Spleen (tissue), 11 donors: ENCODE results near the gene IL19. TPM values are rescaled to one million over a fixed set of nuclear protein-coding genes. Genes with fewer than 3 reads are reported as not detected.

Experiments used
- DNase-seq: peaks from one replicate; pipeline ENCODE4 v3.0.0-alpha.2; 2020
- H3K27ac ChIP-seq, 8 donors: fragments of 200-600 bp; sonication (generic) in 7 of 8; 1 replicate in 4 of 8; 2 replicates in 4 of 8; pipeline versions ENCODE4 v1.5.0 to v1.8.0; 2016 to 2021; ENCODE audit warnings: inconsistent platforms in 4 of 8, mild to moderate bottlenecking in 4 of 8, moderate library complexity in 1 of 8
- H3K27me3 ChIP-seq, 7 donors: fragments of 200-600 bp; sonication (generic) in 6 of 7; replicated peaks in 1 of 7; 1 replicate in 4 of 7; 2 replicates in 3 of 7; pipeline versions ENCODE4 v1.5.0 to v1.8.0; 2016 to 2021; ENCODE audit warnings: inconsistent platforms in 3 of 7, mild to moderate bottlenecking in 1 of 7
- H3K36me3 ChIP-seq, 6 donors: fragments of 200-600 bp; sonication (generic) in 5 of 6; 1 replicate in 4 of 6; 2 replicates in 2 of 6; pipeline versions ENCODE4 v1.5.0 to v1.8.0; 2016 to 2021; ENCODE audit warnings: inconsistent platforms in 2 of 6
- H3K4me1 ChIP-seq, 6 donors: fragments of 200-600 bp; sonication (generic) in 5 of 6; 1 replicate in 3 of 6; 2 replicates in 3 of 6; pipeline versions ENCODE4 v1.5.0 to v1.8.0; 2016 to 2021; ENCODE audit warnings: inconsistent platforms in 3 of 6
- H3K4me3 ChIP-seq, 8 donors: fragments of 200-600 bp; sonication (generic) in 7 of 8; 1 replicate in 4 of 8; 2 replicates in 4 of 8; pipeline versions ENCODE4 v1.5.0 to v1.8.0; 2016 to 2021; ENCODE audit warnings: inconsistent platforms in 4 of 8, mild to moderate bottlenecking in 4 of 8, moderate library complexity in 2 of 8
- H3K9me3 ChIP-seq, 8 donors: fragments of 200-600 bp; sonication (generic) in 7 of 8; 1 replicate in 4 of 8; 2 replicates in 4 of 8; pipeline versions ENCODE4 v1.5.0 to v1.8.0; 2016 to 2021; ENCODE audit warnings: inconsistent platforms in 4 of 8
- CTCF ChIP-seq, 11 experiments: fragments of 200-600 bp in 7 of 11; fragments of 450-650 bp in 4 of 11; sonication (generic) in 4 of 11; IDR thresholded peaks in 8 of 11; conservative IDR thresholded peaks in 3 of 11; 1 replicate in 7 of 11; 2 replicates in 4 of 11; pipeline versions ENCODE4 v1.4.0 to v1.8.0; 2016 to 2021; ENCODE audit warnings: antibody characterized with exemption in 11 of 11, inconsistent platforms in 4 of 11, mild to moderate bottlenecking in 1 of 11
- POLR2A ChIP-seq, 3 donors: fragments of 450-650 bp; IDR thresholded peaks; one replicate each; pipeline ENCODE4 v1.5.1; 2017; ENCODE audit warnings: antibody characterized with exemption in 3 of 3, mild to moderate bottlenecking in 1 of 3
- POLR2AphosphoS5 ChIP-seq, 3 donors: sonication (generic); formaldehyde crosslinking; IDR thresholded peaks; one replicate each; pipeline ENCODE4 v1.5.1; 2017; ENCODE audit warnings: antibody characterized with exemption in 3 of 3
- WGBS, 5 donors: extraction: QIAGEN DNeasy Blood & Tissue Kit in 3 of 5; methylation state at CpG; one replicate each; pipeline versions ENCODE4 v1.1.5 to v1.1.7; 2013 to 2018; 5-methylcytosine and 5-hydroxymethylcytosine counted together
- intact Hi-C: fragments of 100-400 bp; cut with DNase I; formaldehyde crosslinking; loops from one replicate; pipeline ENCODE4 v1.15.0; 2023; ENCODE audit warnings: low total_unique reads
- polyA plus RNA-seq, 3 donors: library from polyadenylated mRNA; stranded (reverse); fragments of 200-250 nt; gene quantifications; one replicate each; pipeline ENCODE4 v1.2.1, GENCODE V29; 2013
- total RNA-seq, 7 donors: library from RNA; depleted of rRNA in 3 of 7; stranded (reverse); fragments of >200 nt in 3 of 7; fragmentation: NEBNext Ultra II Directional in 4 of 7; extraction: Animal tissue kit (Norgen Biotek cat#: 25700) in 4 of 7; gene quantifications; one replicate each; pipeline versions ENCODE4 v1.1.0 to v1.2.1, GENCODE V29; 2016 to 2021
- donor health status: healthy with polysubstance abuse.
- donor health status: DM: no; HTN: no; CAD: no; lungs with moderate emphysema.
- donor health status: DM: no; HTN: no; CAD: no.
- donor health status: Bipolar disorder and iron deficiency.
- donor health status: healthy.
- donor health status: DM: no; HTN: no; CAD: no.
- donor health status: DM: yes; HTN: yes; CAD: no.

Gene IL19
- total and polyA plus RNA-seq, 10 donors: 0.09 to 2.2 (median 0.12) TPM; not detected in 7

DNA sequence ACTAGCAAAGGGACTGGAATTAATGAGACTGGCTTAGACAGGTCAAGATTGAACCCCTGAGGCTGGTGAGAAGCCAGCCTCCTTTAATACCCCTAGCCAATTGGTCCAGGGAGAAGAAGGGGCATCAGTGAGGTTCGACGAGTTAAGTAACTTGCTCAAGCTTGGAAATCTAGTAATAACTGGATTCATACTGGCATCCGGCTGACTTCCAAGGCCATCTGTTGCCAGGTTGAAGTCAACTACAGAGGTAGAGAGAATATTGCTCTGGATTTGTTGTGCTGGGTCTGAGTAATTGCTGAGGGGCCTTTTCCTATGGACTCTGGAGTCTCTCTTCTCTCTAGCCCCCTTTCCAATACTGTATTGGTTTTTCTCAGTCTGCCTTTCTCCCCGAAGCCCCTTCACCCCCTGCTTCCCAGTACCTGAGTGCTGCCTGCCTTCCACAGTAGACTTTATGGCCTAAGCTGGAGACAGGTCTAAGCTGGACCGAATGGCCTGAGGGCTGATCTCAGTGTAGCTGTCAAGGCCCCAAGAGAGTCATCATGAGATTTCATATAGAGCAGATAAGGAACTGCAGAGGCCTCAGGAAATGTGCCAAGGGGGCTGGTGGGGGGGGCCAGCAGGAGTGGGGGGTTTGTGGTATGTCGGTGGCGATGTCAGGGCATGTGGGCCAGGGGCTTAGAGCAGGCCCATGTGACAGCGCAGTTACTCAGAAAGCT lies 42.4 kb upstream of the IL19 start:
- 62 to 73% (median 69%) methylated on average over 8 of the region's 8 CpGs for WGBS, 5 donors
- TF ChIP-seq CTCF (IDR thresholded peaks at IDR 0.05 in 8 of 11, conservative IDR thresholded peaks at IDR 0.05 in 3 of 11) (no peak), POLR2AphosphoS5 (IDR thresholded peaks at IDR 0.05) (no peak), POLR2A (IDR thresholded peaks at IDR 0.05) (no peak)
- H3K9me3 ChIP-seq: no peaks in the 10 kb centered on the region
- H3K4me1 ChIP-seq: peaks cover 22 to 83% (median 50%) of the 10 kb centered on the region in 6 donors
- H3K4me3 ChIP-seq: no peak overlapping the region
- intact Hi-C loops: loop anchor here (10.0 kb wide), 1 partner anchor 257 kb away; no protein-coding TSS in a partner anchor
- no peak for DNase-seq
- no peaks in the 10 kb centered on the region for H3K27me3 ChIP-seq
- H3K36me3 ChIP-seq: peaks cover 8 to 47% (median 47%) of the 10 kb centered on the region in 6 donors
- H3K27ac ChIP-seq: no peak overlapping the region

- WGBS, 5 donors: 40 to 73% (median 44%) methylated on average over 9 of the region's 9 CpGs
- Histone ChIP-seq H3K4me3 (no peak overlapping the region), H3K27me3 (no peaks in the 10 kb centered on the region), H3K4me1 (peaks cover 22 to 83% (median 50%) of the 10 kb centered on the region in 6 donors), H3K27ac (no peak overlapping the region), H3K36me3 (peaks cover 8 to 52% (median 52%) of the 10 kb centered on the region in 6 donors), H3K9me3 (no peaks in the 10 kb centered on the region)
- no peak for DNase-seq
- no peak for TF ChIP-seq POLR2A (IDR thresholded peaks at IDR 0.05)
- TF ChIP-seq CTCF (IDR thresholded peaks at IDR 0.05 in 8 of 11, conservative IDR thresholded peaks at IDR 0.05 in 3 of 11): no peak
- no peak for TF ChIP-seq POLR2AphosphoS5 (IDR thresholded peaks at IDR 0.05)
- intact Hi-C loops: loop anchor here (10.0 kb wide), 1 partner anchor 256 kb away; no protein-coding TSS in a partner anchor
These were observed 41.9 kb upstream of the IL19 start for GRCh38 chr1:206728697-206728987.

GRCh38 chr1:206729050-206729449 lies 41.5 kb upstream of the IL19 start:
- TF ChIP-seq POLR2A (IDR thresholded peaks at IDR 0.05) (no peak), CTCF (IDR thresholded peaks at IDR 0.05 in 8 of 11, conservative IDR thresholded peaks at IDR 0.05 in 3 of 11) (no peak), POLR2AphosphoS5 (IDR thresholded peaks at IDR 0.05) (peak in 1 of 3 donors; percentile 7)
- H3K9me3 ChIP-seq: no peaks in the 10 kb centered on the region
- H3K36me3 ChIP-seq: peaks cover 8 to 56% (median 55%) of the 10 kb centered on the region in 6 donors
- intact Hi-C loops: loop anchor here (10.0 kb wide), 1 partner anchor 256 kb away; no protein-coding TSS in a partner anchor
- DNase-seq: no peak
- H3K4me1 ChIP-seq: peaks cover 22 to 83% (median 48%) of the 10 kb centered on the region in 6 donors
- WGBS, 5 donors: 85 to 94% (median 93%) methylated on average over 6 of the region's 6 CpGs
- no peaks in the 10 kb centered on the region for H3K27me3 ChIP-seq
- no peak overlapping the region for H3K4me3 ChIP-seq
- peak overlapping the region in 1 of 8 donors; percentile 15 for H3K27ac ChIP-seq

DNA sequence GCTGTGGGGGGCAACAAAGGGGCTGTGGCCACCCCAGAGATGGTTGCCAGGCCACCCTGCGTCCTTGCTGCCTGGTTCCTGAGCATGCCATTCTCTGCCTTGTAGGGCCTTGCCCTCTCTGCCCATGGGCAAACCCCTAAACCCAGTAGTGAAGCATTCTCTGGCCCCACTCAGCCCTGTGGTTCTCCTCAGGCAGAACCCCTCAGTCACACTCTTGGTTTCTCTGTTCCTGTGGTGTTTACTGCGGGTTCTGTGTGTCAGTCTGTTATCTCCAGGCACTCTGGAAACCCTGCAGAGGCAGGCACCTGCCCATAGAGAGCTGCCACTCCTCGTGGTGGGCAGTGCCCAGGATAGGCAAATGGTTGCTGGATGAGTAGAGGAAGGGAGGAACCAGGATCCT lies 41.1 kb upstream of the IL19 start:
- Histone ChIP-seq H3K27me3 (no peaks in the 10 kb centered on the region), H3K9me3 (no peaks in the 10 kb centered on the region), H3K4me1 (peaks cover 22 to 83% (median 48%) of the 10 kb centered on the region in 6 donors), H3K27ac (peak overlapping the region in 1 of 8 donors; percentile 15), H3K4me3 (no peak overlapping the region), H3K36me3 (peaks cover 8 to 61% (median 55%) of the 10 kb centered on the region in 6 donors)
- DNase-seq: no peak
- intact Hi-C loops: loop anchor here (10.0 kb wide), 1 partner anchor 255 kb away; no protein-coding TSS in a partner anchor
- no peak for TF ChIP-seq CTCF (IDR thresholded peaks at IDR 0.05 in 8 of 11, conservative IDR thresholded peaks at IDR 0.05 in 3 of 11)
- peak in 1 of 3 donors; percentile 21 for TF ChIP-seq POLR2AphosphoS5 (IDR thresholded peaks at IDR 0.05)
- TF ChIP-seq POLR2A (IDR thresholded peaks at IDR 0.05): no peak
- 85 to 93% (median 90%) methylated on average over 3 of the region's 3 CpGs for WGBS, 5 donors
